GM13976 (cell line): Measurements from ENCODE around the gene CD164L2.
"Not testable (repeated sequence)": the region's sequence is repeated elsewhere in the genome, so short reads cannot be mapped to it uniquely, and the experiment has no call there.

Experiments
- DNase-seq: peaks from one replicate; pipeline ENCODE4 v3.0.0; 2012; ENCODE audit warnings: low spot score
- in situ Hi-C: fragments of 300-500 bp; cut with MboI; formaldehyde crosslinking; loops from one replicate; pipeline ENCODE4 v1.12.0; 2022; ENCODE audit warnings: low sequenced_read_pairs, mixed read lengths, inconsistent platforms; ENCODE audit not compliant: unreplicated experiment
- TF ChIP-seq, protein P1 (sequence below): IDR thresholded peaks from 2 replicates; pipeline ENCODE4 v1.5.1; 2012; ENCODE audit warnings: borderline replicate concordance, mild to moderate bottlenecking; ENCODE audit not compliant: insufficient read depth; ENCODE audit errors: extremely low read depth, missing control alignments, control extremely low read depth

Gene CD164L2

GRCh38 chr1:27388337-27389005, 5.3 kb upstream of the CD164L2 start:
- peak; percentile 71 for DNase-seq
- in situ Hi-C loops: no loop called here
- TF ChIP-seq, protein P1, sequence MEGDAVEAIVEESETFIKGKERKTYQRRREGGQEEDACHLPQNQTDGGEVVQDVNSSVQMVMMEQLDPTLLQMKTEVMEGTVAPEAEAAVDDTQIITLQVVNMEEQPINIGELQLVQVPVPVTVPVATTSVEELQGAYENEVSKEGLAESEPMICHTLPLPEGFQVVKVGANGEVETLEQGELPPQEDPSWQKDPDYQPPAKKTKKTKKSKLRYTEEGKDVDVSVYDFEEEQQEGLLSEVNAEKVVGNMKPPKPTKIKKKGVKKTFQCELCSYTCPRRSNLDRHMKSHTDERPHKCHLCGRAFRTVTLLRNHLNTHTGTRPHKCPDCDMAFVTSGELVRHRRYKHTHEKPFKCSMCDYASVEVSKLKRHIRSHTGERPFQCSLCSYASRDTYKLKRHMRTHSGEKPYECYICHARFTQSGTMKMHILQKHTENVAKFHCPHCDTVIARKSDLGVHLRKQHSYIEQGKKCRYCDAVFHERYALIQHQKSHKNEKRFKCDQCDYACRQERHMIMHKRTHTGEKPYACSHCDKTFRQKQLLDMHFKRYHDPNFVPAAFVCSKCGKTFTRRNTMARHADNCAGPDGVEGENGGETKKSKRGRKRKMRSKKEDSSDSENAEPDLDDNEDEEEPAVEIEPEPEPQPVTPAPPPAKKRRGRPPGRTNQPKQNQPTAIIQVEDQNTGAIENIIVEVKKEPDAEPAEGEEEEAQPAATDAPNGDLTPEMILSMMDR: peak; percentile 88

GRCh38 chr1:27384797-27385196, 1.7 kb upstream of the CD164L2 start:
- DNase-seq, in situ Hi-C loops: not testable (repeated sequence)

GRCh38 chr1:27383661-27384060, 528 bp upstream of the CD164L2 start:
- DNase-seq: no peak
- in situ Hi-C loops: no loop called here
- TF ChIP-seq, protein P1: no peak

GRCh38 chr1:27381969-27382762, 967 bp downstream of the CD164L2 start:
- TF ChIP-seq, protein P1: no peak
- no peak for DNase-seq
- in situ Hi-C loops: no loop called here

- TF ChIP-seq, protein P1: no peak
- in situ Hi-C loops: no loop called here
- no peak for DNase-seq
Observed at GRCh38 chr1:27380766-27381733, 2.1 kb downstream of the CD164L2 start.

DNA sequence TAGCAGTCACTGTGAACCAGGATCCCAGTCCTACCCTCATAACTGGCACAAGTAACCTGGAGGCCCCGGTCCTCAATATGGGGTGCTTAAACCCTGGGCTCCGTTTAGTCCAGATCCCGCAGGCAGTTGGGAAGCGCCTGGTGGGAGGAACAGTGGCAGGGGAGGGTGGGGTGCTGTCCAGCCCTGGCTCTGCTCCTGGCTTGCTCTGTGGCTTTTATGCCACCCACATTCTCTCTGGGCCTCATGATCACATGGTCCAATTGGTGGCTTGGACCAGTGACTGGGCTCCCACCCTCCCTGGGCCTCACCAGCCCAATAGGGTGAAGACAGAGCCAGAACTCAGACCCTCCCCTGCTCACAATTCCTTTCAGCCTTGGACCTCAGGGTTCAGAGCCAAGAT, 2.9 kb downstream of the CD164L2 start:
- DNase-seq: no peak
- TF ChIP-seq, protein P1: no peak
- in situ Hi-C loops: no loop called here
